WERI-Rb-1 (cell line): ENCODE data around the gene PTGES2.

Experiments used
- DNase-seq: peaks from one replicate; pipeline ENCODE4 v3.0.0-alpha.2; 2020
- H3K27ac ChIP-seq: fragments of 250-450 bp; sonication (Bioruptor Pico); 2 replicates; pipeline ENCODE4 v1.5.1; 2020; ENCODE audit warnings: mild to moderate bottlenecking, moderate library complexity
- H3K27me3 ChIP-seq: fragments of 250-450 bp; sonication (Bioruptor Pico); 2 replicates; pipeline ENCODE4 v1.5.1; 2021; ENCODE audit warnings: mild to moderate bottlenecking, low read depth, moderate library complexity; ENCODE audit not compliant: insufficient read depth, severe bottlenecking
- H3K36me3 ChIP-seq: fragments of 250-450 bp; sonication (Bioruptor Pico); 2 replicates; pipeline ENCODE4 v1.5.1; 2020; ENCODE audit warnings: mild to moderate bottlenecking, moderate library complexity
- H3K4me3 ChIP-seq: 2 replicates; pipeline ENCODE4 v1.5.1; 2011; ENCODE audit warnings: low read depth, mild to moderate bottlenecking, control low read depth, low read length
- H3K9me3 ChIP-seq: fragments of 250-450 bp; sonication (Bioruptor Pico); 2 replicates; pipeline ENCODE4 v1.5.1; 2021; ENCODE audit warnings: mild to moderate bottlenecking, moderate library complexity; ENCODE audit not compliant: severe bottlenecking
- TF ChIP-seq, protein P1 (sequence below): IDR thresholded peaks from 2 replicates; pipeline ENCODE4 v1.5.1; 2011; ENCODE audit warnings: low read depth, mild to moderate bottlenecking, control low read depth, inconsistent platforms, low read length

Gene PTGES2

DNA sequence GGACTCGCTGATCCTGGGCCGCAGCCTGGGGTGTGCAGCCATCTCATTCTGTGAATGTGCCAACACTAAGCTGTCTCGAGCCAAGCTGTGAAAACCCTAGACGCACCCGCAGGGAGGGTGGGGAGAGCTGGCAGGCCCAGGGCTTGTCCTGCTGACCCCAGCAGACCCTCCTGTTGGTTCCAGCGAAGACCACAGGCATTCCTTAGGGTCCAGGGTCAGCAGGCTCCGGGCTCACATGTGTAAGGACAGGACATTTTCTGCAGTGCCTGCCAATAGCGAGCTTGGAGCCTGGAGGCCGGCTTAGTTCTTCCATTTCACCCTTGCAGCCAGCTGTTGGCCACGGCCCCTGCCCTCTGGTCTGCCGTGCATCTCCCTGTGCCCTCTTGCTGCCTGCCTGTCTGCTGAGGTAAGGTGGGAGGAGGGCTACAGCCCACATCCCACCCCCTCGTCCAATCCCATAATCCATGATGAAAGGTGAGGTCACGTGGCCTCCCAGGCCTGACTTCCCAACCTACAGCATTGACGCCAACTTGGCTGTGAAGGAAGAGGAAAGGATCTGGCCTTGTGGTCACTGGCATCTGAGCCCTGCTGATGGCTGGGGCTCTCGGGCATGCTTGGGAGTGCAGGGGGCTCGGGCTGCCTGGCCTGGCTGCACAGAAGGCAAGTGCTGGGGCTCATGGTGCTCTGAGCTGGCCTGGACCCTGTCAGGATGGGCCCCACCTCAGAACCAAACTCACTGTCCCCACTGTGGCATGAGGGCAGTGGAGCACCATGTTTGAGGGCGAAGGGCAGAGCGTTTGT is 19.9 kb downstream of the PTGES2 start:
- Histone ChIP-seq H3K36me3 (peaks cover 64% of the 10 kb centered on the region), H3K4me3 (no peak overlapping the region), H3K9me3 (no peaks in the 10 kb centered on the region), H3K27ac (peak overlapping the region; percentile 32), H3K27me3 (no peaks in the 10 kb centered on the region)
- TF ChIP-seq, protein P1, sequence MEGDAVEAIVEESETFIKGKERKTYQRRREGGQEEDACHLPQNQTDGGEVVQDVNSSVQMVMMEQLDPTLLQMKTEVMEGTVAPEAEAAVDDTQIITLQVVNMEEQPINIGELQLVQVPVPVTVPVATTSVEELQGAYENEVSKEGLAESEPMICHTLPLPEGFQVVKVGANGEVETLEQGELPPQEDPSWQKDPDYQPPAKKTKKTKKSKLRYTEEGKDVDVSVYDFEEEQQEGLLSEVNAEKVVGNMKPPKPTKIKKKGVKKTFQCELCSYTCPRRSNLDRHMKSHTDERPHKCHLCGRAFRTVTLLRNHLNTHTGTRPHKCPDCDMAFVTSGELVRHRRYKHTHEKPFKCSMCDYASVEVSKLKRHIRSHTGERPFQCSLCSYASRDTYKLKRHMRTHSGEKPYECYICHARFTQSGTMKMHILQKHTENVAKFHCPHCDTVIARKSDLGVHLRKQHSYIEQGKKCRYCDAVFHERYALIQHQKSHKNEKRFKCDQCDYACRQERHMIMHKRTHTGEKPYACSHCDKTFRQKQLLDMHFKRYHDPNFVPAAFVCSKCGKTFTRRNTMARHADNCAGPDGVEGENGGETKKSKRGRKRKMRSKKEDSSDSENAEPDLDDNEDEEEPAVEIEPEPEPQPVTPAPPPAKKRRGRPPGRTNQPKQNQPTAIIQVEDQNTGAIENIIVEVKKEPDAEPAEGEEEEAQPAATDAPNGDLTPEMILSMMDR = no peak
- no peak for DNase-seq

DNA sequence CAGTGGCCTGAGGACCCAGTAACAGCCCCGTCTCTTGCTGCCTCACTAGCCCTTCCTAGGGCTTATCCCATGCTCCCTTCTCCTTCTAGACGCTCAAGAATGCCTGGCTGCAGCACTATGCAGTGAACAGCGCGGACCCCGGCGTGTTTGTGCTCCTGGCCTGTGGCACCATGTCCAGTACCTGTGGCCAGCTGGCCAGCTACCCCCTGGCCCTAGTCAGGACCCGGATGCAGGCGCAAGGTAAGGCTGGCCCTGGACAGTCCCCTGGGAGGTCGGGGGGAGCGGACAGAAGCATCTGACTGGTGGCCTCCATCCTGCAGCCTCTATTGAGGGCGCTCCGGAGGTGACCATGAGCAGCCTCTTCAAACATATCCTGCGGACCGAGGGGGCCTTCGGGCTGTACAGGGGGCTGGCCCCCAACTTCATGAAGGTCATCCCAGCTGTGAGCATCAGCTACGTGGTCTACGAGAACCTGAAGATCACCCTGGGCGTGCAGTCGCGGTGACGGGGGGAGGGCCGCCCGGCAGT is 20.5 kb downstream of the PTGES2 start:
- Histone ChIP-seq H3K27me3 (no peaks in the 10 kb centered on the region), H3K27ac (peak overlapping the region; percentile 32; the same call in 1 of the 2 replicates), H3K36me3 (peaks cover 71% of the 10 kb centered on the region), H3K4me3 (no peak overlapping the region), H3K9me3 (no peaks in the 10 kb centered on the region)
- TF ChIP-seq, protein P1 = no peak
- DNase-seq = no peak

DNA sequence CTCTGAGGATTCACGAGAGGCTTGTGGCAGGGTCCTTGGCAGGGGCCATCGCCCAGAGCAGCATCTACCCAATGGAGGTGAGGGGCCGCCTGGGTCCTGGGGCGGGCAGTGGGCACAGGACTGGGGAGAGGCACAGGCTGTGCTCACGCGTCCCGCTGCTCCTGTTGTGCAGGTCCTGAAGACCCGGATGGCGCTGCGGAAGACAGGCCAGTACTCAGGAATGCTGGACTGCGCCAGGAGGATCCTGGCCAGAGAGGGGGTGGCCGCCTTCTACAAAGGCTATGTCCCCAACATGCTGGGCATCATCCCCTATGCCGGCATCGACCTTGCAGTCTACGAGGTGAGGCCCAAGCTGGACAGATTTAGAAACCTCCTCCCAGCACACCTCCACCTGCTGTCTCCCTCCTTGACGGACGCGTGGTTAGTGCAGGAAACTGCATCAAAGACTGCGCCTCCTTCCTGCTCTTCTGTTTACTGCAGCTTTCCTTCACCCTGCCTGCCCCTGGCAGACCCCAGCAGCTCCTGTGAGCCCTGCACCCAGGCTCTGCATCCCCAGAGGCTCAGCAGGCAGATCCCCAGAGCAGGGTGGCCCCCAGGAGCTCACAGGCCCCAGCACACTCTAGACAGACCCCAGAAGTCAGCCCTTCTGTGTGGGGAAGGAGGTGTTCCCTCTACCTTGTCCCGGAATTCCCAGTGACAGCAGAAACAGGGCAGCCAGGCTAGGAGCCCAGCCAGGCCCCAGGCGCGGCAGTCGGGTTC is 21.2 kb downstream of the PTGES2 start:
- H3K27me3 ChIP-seq = no peaks in the 10 kb centered on the region
- no peaks in the 10 kb centered on the region for H3K9me3 ChIP-seq
- TF ChIP-seq, protein P1 = peak; percentile 36; the same call in 1 of the 2 replicates
- H3K27ac ChIP-seq = no peak overlapping the region
- no peak overlapping the region for H3K4me3 ChIP-seq
- no peak for DNase-seq
- peaks cover 76% of the 10 kb centered on the region for H3K36me3 ChIP-seq

DNA sequence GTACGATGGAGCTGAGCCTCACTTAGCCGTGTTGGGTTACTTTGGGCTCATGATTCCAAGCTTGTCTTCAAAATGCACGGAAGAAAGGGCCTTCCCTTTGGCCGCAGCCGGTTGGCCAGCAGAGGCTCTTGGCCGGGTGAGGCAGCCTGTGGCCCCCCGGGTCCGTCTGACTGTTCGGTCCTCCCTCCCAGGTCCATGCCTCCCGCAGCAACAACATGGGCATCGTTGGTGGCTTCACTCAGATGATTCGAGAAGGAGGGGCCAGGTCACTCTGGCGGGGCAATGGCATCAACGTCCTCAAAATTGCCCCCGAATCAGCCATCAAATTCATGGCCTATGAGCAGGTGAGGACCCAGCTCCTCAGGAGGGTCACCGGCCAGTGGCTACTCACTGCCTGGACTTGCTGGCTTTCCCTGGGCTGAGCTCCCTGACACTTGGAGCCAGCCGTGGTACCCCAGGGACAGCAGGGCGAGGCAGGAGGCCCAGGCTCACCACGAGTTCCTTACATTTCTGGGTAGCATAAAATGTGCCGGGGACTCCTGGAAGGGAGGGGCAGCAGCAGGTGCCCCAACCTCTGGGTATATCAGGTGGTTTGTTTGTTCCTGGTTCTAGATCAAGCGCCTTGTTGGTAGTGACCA is 21.9 kb downstream of the PTGES2 start:
- H3K27ac ChIP-seq = no peak overlapping the region
- peaks cover 76% of the 10 kb centered on the region for H3K36me3 ChIP-seq
- TF ChIP-seq, protein P1 = no peak
- H3K9me3 ChIP-seq = no peaks in the 10 kb centered on the region
- DNase-seq = no peak
- H3K4me3 ChIP-seq = no peak overlapping the region
- no peaks in the 10 kb centered on the region for H3K27me3 ChIP-seq

DNA sequence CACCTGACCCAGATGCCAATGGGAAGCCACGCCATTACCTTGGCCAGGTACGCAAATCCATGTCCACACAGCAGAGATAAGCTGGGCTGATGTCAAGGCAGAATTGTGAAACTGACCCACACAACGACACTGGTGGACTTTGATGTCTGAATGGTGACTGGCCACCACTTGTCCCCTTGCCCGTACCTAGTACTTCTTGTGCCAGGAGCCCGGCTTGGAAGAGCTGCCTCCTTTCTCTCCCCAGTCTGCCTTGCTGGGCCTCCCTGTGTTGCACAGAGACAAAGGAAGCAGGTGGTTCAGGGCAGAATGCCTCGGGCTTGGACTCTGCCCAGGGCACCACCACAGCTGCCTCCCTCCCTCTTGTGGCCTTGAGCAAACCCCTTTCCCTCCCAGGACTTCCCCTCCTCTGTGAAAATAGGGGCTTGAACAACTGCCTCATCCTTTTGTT is 23.3 kb downstream of the PTGES2 start:
- H3K36me3 ChIP-seq = peaks cover 84% of the 10 kb centered on the region
- H3K27ac ChIP-seq = no peak overlapping the region; the same call in 1 of the 2 replicates
- H3K27me3 ChIP-seq = no peaks in the 10 kb centered on the region
- TF ChIP-seq, protein P1 = no peak
- H3K4me3 ChIP-seq = no peak overlapping the region
- no peaks in the 10 kb centered on the region for H3K9me3 ChIP-seq
- no peak for DNase-seq
